SK-N-SH (cell line): ENCODE measurements around the gene NTSR2. TPM values are rescaled to one million over a fixed set of nuclear protein-coding genes. Genes with fewer than 3 reads are reported as not detected.

Experiments used
- CTCF ChIA-PET: fragments of 300-600, 350-600 bp; formaldehyde crosslinking; extraction: SDS; loops from one replicate; lab custom pipeline; 2021; lab: Yijun Ruan, JAX
- POLR2A ChIA-PET: fragments of 350-600 bp; sonication (Branson Sonifier 250); formaldehyde crosslinking; extraction: SDS; loops from one replicate; lab custom pipeline; 2020; ENCODE audit warnings: antibody characterized with exemption, inconsistent platforms; lab: Yijun Ruan, JAX
- DNase-seq: peaks from one replicate; pipeline ENCODE4 v3.0.0; 2012
- H2AFZ ChIP-seq: fragments of 200-600 bp; sonication (generic); 2 replicates; pipeline ENCODE4 v1.8.1; 2016; ENCODE audit warnings: antibody characterized with exemption, mild to moderate bottlenecking, low read depth
- H3F3A ChIP-seq: fragments of 200-600 bp; sonication (generic); replicated peaks from 2 replicates; pipeline ENCODE3; 2016; ENCODE audit warnings: antibody characterized with exemption, mild to moderate bottlenecking; ENCODE audit not compliant: insufficient read depth
- H3K27ac ChIP-seq, 2 experiments: fragments of 200-500 bp in 1 of 2; fragments of 200-600 bp in 1 of 2; sonication (Bioruptor generic) in 1 of 2; sonication (generic), shearing (Covaris generic) in 1 of 2; 2 replicates each; pipeline versions ENCODE4 v1.5.1 to v1.6.1; 2014 to 2016; ENCODE audit warnings: low read depth in 2 of 2, inconsistent platforms in 1 of 2, low read length in 1 of 2, mild to moderate bottlenecking in 1 of 2, mixed read lengths in 1 of 2
- H3K27me3 ChIP-seq: fragments of 200-600 bp; sonication (generic), shearing (Covaris generic); 2 replicates; pipeline ENCODE4 v1.6.1; 2016; ENCODE audit warnings: mixed run types; ENCODE audit not compliant: insufficient read depth
- H3K36me3 ChIP-seq, 2 experiments: fragments of 200-500 bp in 1 of 2; fragments of 200-600 bp in 1 of 2; sonication (Bioruptor generic) in 1 of 2; sonication (generic) in 1 of 2; replicated peaks in 1 of 2; 2 replicates each; pipeline versions ENCODE3 to v1.5.1; 2014 to 2016; ENCODE audit warnings: low read length in 1 of 2, mild to moderate bottlenecking in 1 of 2; ENCODE audit not compliant: insufficient read depth in 2 of 2, control insufficient read depth in 1 of 2
- H3K4me1 ChIP-seq, 2 experiments: fragments of 200-500 bp in 1 of 2; fragments of 200-600 bp in 1 of 2; sonication (Bioruptor generic) in 1 of 2; sonication (generic), shearing (Covaris generic) in 1 of 2; 2 replicates each; pipeline versions ENCODE4 v1.5.1 to v1.6.1; 2014 to 2016; ENCODE audit warnings: low read depth in 1 of 2, low read length in 1 of 2, mixed run types in 1 of 2; ENCODE audit not compliant: insufficient read depth in 2 of 2, control insufficient read depth in 1 of 2
- H3K4me2 ChIP-seq: fragments of 200-600 bp; sonication (generic), shearing (Covaris generic); 2 replicates; pipeline ENCODE4 v1.6.1; 2017; ENCODE audit warnings: mixed run types
- H3K4me3 ChIP-seq, 2 experiments: fragments of 200-500 bp in 1 of 2; fragments of 200-600 bp in 1 of 2; sonication (Bioruptor generic) in 1 of 2; sonication (generic), shearing (Covaris generic) in 1 of 2; 2 replicates each; pipeline versions ENCODE4 v1.5.1 to v1.8.1; 2014 to 2016; ENCODE audit warnings: low read depth in 2 of 2, inconsistent platforms in 1 of 2, low read length in 1 of 2, mild to moderate bottlenecking in 1 of 2, mixed read lengths in 1 of 2, moderate library complexity in 1 of 2
- H3K79me2 ChIP-seq: fragments of 200-600 bp; sonication (generic); 2 replicates; pipeline ENCODE4 v1.8.1; 2017; ENCODE audit warnings: mild to moderate bottlenecking; ENCODE audit not compliant: insufficient read depth
- H3K9ac ChIP-seq: fragments of 200-600 bp; sonication (generic); 2 replicates; pipeline ENCODE4 v1.6.1; 2017; ENCODE audit warnings: mixed run types
- H3K9me2 ChIP-seq: fragments of 200-600 bp; sonication (generic); 2 replicates; pipeline ENCODE4 v1.6.1; 2017; ENCODE audit warnings: mixed run types
- H3K9me3 ChIP-seq: fragments of 200-600 bp; sonication (generic); 2 replicates; pipeline ENCODE4 v1.6.1; 2017; ENCODE audit warnings: mixed run types, mild to moderate bottlenecking, moderate library complexity
- H4K20me1 ChIP-seq: fragments of 200-600 bp; sonication (generic); 2 replicates; pipeline ENCODE4 v1.6.1; 2017; ENCODE audit warnings: mild to moderate bottlenecking, mixed run types; ENCODE audit not compliant: insufficient read depth
- CHD2 ChIP-seq: fragments of 150-350 bp; IDR thresholded peaks from 2 replicates; pipeline ENCODE4 v1.6.1; 2018; ENCODE audit warnings: low read length; ENCODE audit not compliant: partially characterized antibody
- CTCF ChIP-seq: fragments of 200-600 bp; sonication (generic); IDR thresholded peaks from 2 replicates; pipeline ENCODE4 v1.6.1; 2017; ENCODE audit warnings: antibody characterized with exemption, mild to moderate bottlenecking, moderate library complexity
- FOSL2 ChIP-seq: IDR thresholded peaks from 2 replicates; pipeline ENCODE4 v1.4.0; 2012; ENCODE audit warnings: low read depth, mild to moderate bottlenecking, moderate library complexity, borderline replicate concordance
- GABPA ChIP-seq: IDR thresholded peaks from 2 replicates; pipeline ENCODE4 v1.4.0; 2012; ENCODE audit warnings: low read depth, mild to moderate bottlenecking
- MAX ChIP-seq: IDR thresholded peaks from 2 replicates; pipeline ENCODE4 v1.4.0; 2012; ENCODE audit warnings: low read depth
- NFIC ChIP-seq: IDR thresholded peaks from 2 replicates; pipeline ENCODE4 v1.4.0; 2012; ENCODE audit warnings: borderline replicate concordance
- NRF1 ChIP-seq: IDR thresholded peaks from 2 replicates; pipeline ENCODE4 v1.6.1; 2012; ENCODE audit warnings: low read depth, mild to moderate bottlenecking, low read length
- PBX3 ChIP-seq: IDR thresholded peaks from 2 replicates; pipeline ENCODE4; 2012
- RCOR1 ChIP-seq: fragments of 150-350 bp; IDR thresholded peaks from 2 replicates; pipeline ENCODE4 v1.6.1; 2017; ENCODE audit warnings: antibody characterized with exemption, low read length
- RFX5 ChIP-seq: IDR thresholded peaks from 2 replicates; pipeline ENCODE4 v1.6.1; 2012; ENCODE audit warnings: mild to moderate bottlenecking, improper control_type of control experiment, low read length
- SIN3A ChIP-seq: IDR thresholded peaks from 2 replicates; pipeline ENCODE4 v1.6.1; 2012; ENCODE audit warnings: low read depth, mild to moderate bottlenecking, low read length, moderate library complexity, borderline replicate concordance
- SMC3 ChIP-seq: IDR thresholded peaks from 2 replicates; pipeline ENCODE4 v1.6.1; 2012; ENCODE audit warnings: low read depth, low read length, improper control_type of control experiment
- TEAD4 ChIP-seq: IDR thresholded peaks from 2 replicates; pipeline ENCODE4 v1.4.0; 2012; ENCODE audit warnings: mild to moderate bottlenecking, borderline replicate concordance; ENCODE audit not compliant: insufficient read depth
- USF1 ChIP-seq: IDR thresholded peaks from 2 replicates; pipeline ENCODE4 v1.4.0; 2012; ENCODE audit warnings: low read depth, borderline replicate concordance
- WGBS: methylation state at CpG from one replicate; pipeline ENCODE4 v1.1.6; 2017; ENCODE audit warnings: low lambda C conversion rate; 5-methylcytosine and 5-hydroxymethylcytosine counted together
- polyA plus RNA-seq, 3 experiments: library from polyadenylated mRNA; depleted of rRNA; stranded (reverse); fragments of >200 nt; gene quantifications; 2 replicates each; pipeline ENCODE4 v1.2.3, GENCODE V29; 2012

NTSR2 gene
- polyA plus RNA-seq, 1 of the 3 experiments (the other 2 are of a cell fraction) = not detected

GRCh38 chr2:11685906-11686470 is 16.0 kb upstream of the NTSR2 start:
- H3K9me3 ChIP-seq = no peaks in the 10 kb centered on the region
- no peaks in the 10 kb centered on the region for H3K36me3 ChIP-seq
- 74% methylated on average over 10 of the region's 10 CpGs for WGBS
- no peak overlapping the region for H3K4me3 ChIP-seq
- no peaks in the 10 kb centered on the region for H4K20me1 ChIP-seq
- no peak overlapping the region for H3K9ac ChIP-seq
- TF ChIP-seq GABPA (no peak), RCOR1 (no peak), RFX5 (no peak), PBX3 (no peak), CHD2 (no peak), MAX (no peak), FOSL2 (no peak), SMC3 (no peak), SIN3A (no peak), USF1 (no peak), CTCF (no peak), NRF1 (no peak), NFIC (no peak), TEAD4 (no peak)
- H3K27ac ChIP-seq = no peak overlapping the region
- no peak overlapping the region for H2AFZ ChIP-seq
- H3K27me3 ChIP-seq = peaks cover 9% of the 10 kb centered on the region; the same call in 1 of the 2 replicates
- ChIA-PET CTCF (interaction anchor here (0.6 to 31.9 kb wide), 7 partner anchors 7 to 99 kb away, joined by 3 to 886 read pairs (median 34); partner anchors contain the start of gene LPIN1), POLR2A (no interaction called here)
- no peaks in the 10 kb centered on the region for H3K9me2 ChIP-seq
- H3F3A ChIP-seq = no peaks in the 10 kb centered on the region
- peaks cover 0 to 10% of the 10 kb centered on the region in 2 experiments; a peak in 2 of 4 replicates for H3K4me1 ChIP-seq
- H3K4me2 ChIP-seq = no peak overlapping the region
- DNase-seq = no peak
- no peaks in the 10 kb centered on the region for H3K79me2 ChIP-seq
